C4-2B (cell line): Measurements from ENCODE around the gene PPL.

Experiments used
- ZFX ChIP-seq: fragments of 450-650 bp; IDR thresholded peaks from 2 replicates; pipeline ENCODE4 v1.6.1; 2017
- TF ChIP-seq, protein P1 (sequence below): fragments of 450-650 bp; conservative IDR thresholded peaks from 2 replicates; pipeline ENCODE4 v1.5.1; 2017; ENCODE audit warnings: mild to moderate bottlenecking

DNA sequence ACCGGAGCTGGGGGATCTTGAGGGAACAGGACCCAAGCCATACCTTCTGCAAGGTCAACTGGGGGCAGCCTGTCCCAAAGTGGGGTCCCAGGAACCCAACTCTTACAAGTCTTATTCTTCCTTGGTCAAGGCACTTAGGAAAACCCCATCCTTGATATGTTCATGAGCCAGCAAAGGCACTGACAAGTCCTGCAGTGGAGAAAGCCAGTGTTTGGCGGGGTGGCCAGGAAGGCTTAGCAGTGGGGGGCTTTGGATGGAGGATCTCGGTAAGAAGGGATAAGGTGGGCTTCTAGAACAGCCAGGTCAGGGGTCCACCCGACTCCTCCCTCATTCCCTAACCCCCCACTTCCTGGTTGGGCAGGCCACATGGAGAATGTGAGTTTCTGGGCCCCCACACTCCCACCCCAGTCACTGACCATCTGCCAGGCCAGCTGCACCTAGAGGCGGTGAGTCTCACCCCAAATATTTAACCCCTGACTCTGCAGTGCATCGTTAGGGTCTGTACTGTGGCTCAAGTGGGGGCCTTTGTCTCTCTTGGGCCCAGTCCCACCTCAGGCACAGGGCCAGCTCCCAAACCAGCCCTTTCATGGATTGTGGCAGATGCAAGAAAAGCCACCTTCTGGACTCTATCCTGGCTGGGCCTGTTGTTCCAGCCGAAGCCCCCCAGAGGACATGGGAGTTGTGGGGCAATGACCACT lies 22.3 kb downstream of the PPL start:
- TF ChIP-seq, protein P1, sequence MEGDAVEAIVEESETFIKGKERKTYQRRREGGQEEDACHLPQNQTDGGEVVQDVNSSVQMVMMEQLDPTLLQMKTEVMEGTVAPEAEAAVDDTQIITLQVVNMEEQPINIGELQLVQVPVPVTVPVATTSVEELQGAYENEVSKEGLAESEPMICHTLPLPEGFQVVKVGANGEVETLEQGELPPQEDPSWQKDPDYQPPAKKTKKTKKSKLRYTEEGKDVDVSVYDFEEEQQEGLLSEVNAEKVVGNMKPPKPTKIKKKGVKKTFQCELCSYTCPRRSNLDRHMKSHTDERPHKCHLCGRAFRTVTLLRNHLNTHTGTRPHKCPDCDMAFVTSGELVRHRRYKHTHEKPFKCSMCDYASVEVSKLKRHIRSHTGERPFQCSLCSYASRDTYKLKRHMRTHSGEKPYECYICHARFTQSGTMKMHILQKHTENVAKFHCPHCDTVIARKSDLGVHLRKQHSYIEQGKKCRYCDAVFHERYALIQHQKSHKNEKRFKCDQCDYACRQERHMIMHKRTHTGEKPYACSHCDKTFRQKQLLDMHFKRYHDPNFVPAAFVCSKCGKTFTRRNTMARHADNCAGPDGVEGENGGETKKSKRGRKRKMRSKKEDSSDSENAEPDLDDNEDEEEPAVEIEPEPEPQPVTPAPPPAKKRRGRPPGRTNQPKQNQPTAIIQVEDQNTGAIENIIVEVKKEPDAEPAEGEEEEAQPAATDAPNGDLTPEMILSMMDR: no peak
- no peak for TF ChIP-seq ZFX
